ENCODE data around the gene AQR. TPM values are rescaled to one million over a fixed set of nuclear protein-coding genes. Genes with fewer than 3 reads are reported as not detected.

AQR gene
- polyA plus RNA-seq, 1 donor from 2014 or later, result 22.4 TPM

- Histone ChIP-seq H3K4me2 (ENCODE audit: low read length) (no peak overlapping the region), H3K9me2 (ENCODE audit: insufficient read depth, low read length) (no peaks in the 10 kb centered on the region), H3K36me3 (ENCODE audit: insufficient read depth, low read length) (no peaks in the 10 kb centered on the region), H2AFZ (ENCODE audit: low read depth, low read length) (no peak overlapping the region), H3K9ac (ENCODE audit: low read length) (no peak overlapping the region), H3K27me3 (ENCODE audit: insufficient read depth, low read depth, low read length) (no peaks in the 10 kb centered on the region), H3K79me2 (replicated peaks; ENCODE audit: insufficient read depth, low read length) (no peaks in the 10 kb centered on the region), H3F3A (ENCODE audit: insufficient read depth, low read length, poor library complexity, severe bottlenecking) (no peaks in the 10 kb centered on the region), H3K4me3 (ENCODE audit: low read length) (no peak overlapping the region), H3K27ac (ENCODE audit: low read length) (no peak overlapping the region), H4K20me1 (ENCODE audit: insufficient read depth) (no peaks in the 10 kb centered on the region), H3K9me3 (ENCODE audit: low read length) (no peaks in the 10 kb centered on the region)
- TF ChIP-seq POLR2AphosphoS5 (IDR thresholded peaks at IDR 0.05) (no peak), EZH2 (IDR thresholded peaks at IDR 0.05; ENCODE audit: borderline replicate concordance, insufficient read depth, low read length, poor library complexity, severe bottlenecking) (no peak), CTCF (IDR thresholded peaks at IDR 0.05; ENCODE audit: poor library complexity, severe bottlenecking) (no peak), TAF1 (IDR thresholded peaks at IDR 0.05; ENCODE audit: low read depth) (no peak), EP300 (conservative IDR thresholded peaks at IDR 0.05; ENCODE audit: poor library complexity, severe bottlenecking) (no peak), MXI1 (conservative IDR thresholded peaks at IDR 0.05; ENCODE audit: poor library complexity, severe bottlenecking) (no peak), REST (IDR thresholded peaks at IDR 0.05; ENCODE audit: borderline replicate concordance) (no peak), SMC3 (conservative IDR thresholded peaks at IDR 0.05; ENCODE audit: poor library complexity) (no peak), RAD21 (conservative IDR thresholded peaks at IDR 0.05) (no peak)
Measured at GRCh38 chr15:34851751-34852150, 117.8 kb downstream of the AQR start.

GRCh38 chr15:34851007-34851406, 118.5 kb downstream of the AQR start:
- no peak overlapping the region for H3K9ac ChIP-seq (ENCODE audit: low read length)
- H2AFZ ChIP-seq (ENCODE audit: low read depth, low read length), result no peak overlapping the region
- H3F3A ChIP-seq (ENCODE audit: insufficient read depth, low read length, poor library complexity, severe bottlenecking), result no peaks in the 10 kb centered on the region
- no peaks in the 10 kb centered on the region for H3K9me3 ChIP-seq (ENCODE audit: low read length)
- no peaks in the 10 kb centered on the region for H3K9me2 ChIP-seq (ENCODE audit: insufficient read depth, low read length)
- no peaks in the 10 kb centered on the region for H4K20me1 ChIP-seq (ENCODE audit: insufficient read depth)
- no peaks in the 10 kb centered on the region for H3K36me3 ChIP-seq (ENCODE audit: insufficient read depth, low read length)
- TF ChIP-seq MXI1 (conservative IDR thresholded peaks at IDR 0.05; ENCODE audit: poor library complexity, severe bottlenecking) (no peak), EZH2 (IDR thresholded peaks at IDR 0.05; ENCODE audit: borderline replicate concordance, insufficient read depth, low read length, poor library complexity, severe bottlenecking) (no peak), TAF1 (IDR thresholded peaks at IDR 0.05; ENCODE audit: low read depth) (no peak), RAD21 (conservative IDR thresholded peaks at IDR 0.05) (no peak)
- no peaks in the 10 kb centered on the region for H3K27me3 ChIP-seq (ENCODE audit: insufficient read depth, low read depth, low read length)
- no peak overlapping the region for H3K4me3 ChIP-seq (ENCODE audit: low read length)
- H3K4me2 ChIP-seq (ENCODE audit: low read length), result no peak overlapping the region
- no peaks in the 10 kb centered on the region for H3K79me2 ChIP-seq (replicated peaks; ENCODE audit: insufficient read depth, low read length)
- no peak overlapping the region for H3K27ac ChIP-seq (ENCODE audit: low read length)

Measured in neural cell (in vitro differentiated cells).